ENCODE measurements around the gene HM13. TPM values are rescaled to one million over a fixed set of nuclear protein-coding genes. Genes with fewer than 3 reads are reported as not detected.

Gene HM13
- total and polyA plus RNA-seq, 2 of the 13 experiments (the other 11 are each of a cell fraction or from before 2014, with no cell fraction given) = 118 to 243 TPM

- TF ChIP-seq MLXIP (CRISPR knock-in tag; IDR thresholded peaks at IDR 0.05; ENCODE audit: borderline replicate concordance) = 0 out of 2 replicates have a peak, but pooled peaks have one; percentile 86
- no peak for TF ChIP-seq ELF4 (CRISPR knock-in tag; IDR thresholded peaks at IDR 0.05; ENCODE audit: borderline replicate concordance)
- TF ChIP-seq, protein P1, sequence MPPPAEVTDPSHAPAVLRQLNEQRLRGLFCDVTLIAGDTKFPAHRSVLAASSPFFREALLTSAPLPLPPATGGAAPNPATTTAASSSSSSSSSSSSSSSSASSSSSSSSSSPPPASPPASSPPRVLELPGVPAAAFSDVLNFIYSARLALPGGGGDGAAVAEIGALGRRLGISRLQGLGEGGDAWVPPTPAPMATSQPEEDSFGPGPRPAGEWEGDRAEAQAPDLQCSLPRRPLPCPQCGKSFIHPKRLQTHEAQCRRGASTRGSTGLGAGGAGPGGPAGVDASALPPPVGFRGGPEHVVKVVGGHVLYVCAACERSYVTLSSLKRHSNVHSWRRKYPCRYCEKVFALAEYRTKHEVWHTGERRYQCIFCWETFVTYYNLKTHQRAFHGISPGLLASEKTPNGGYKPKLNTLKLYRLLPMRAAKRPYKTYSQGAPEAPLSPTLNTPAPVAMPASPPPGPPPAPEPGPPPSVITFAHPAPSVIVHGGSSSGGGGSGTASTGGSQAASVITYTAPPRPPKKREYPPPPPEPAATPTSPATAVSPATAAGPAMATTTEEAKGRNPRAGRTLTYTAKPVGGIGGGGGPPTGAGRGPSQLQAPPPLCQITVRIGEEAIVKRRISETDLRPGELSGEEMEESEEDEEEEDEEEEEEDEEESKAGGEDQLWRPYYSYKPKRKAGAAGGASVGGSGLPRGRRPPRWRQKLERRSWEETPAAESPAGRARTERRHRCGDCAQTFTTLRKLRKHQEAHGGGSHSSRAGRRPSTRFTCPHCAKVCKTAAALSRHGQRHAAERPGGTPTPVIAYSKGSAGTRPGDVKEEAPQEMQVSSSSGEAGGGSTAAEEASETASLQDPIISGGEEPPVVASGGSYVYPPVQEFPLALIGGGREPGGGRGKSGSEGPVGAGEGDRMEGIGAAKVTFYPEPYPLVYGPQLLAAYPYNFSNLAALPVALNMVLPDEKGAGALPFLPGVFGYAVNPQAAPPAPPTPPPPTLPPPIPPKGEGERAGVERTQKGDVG (CRISPR knock-in tag; IDR thresholded peaks at IDR 0.05; ENCODE audit: borderline replicate concordance) = peak; percentile 96
- peak; percentile 73 for TF ChIP-seq NCOA2 (CRISPR knock-in tag; IDR thresholded peaks at IDR 0.05)
- 0 out of 2 replicates have a peak, but pooled peaks have one; percentile 40 for TF ChIP-seq ZNF772 (CRISPR knock-in tag; IDR thresholded peaks at IDR 0.05)
- no peak; the same call in 1 of the 2 replicates for TF ChIP-seq ZFP62 (CRISPR knock-in tag; IDR thresholded peaks at IDR 0.05)
- TF ChIP-seq, protein P2, sequence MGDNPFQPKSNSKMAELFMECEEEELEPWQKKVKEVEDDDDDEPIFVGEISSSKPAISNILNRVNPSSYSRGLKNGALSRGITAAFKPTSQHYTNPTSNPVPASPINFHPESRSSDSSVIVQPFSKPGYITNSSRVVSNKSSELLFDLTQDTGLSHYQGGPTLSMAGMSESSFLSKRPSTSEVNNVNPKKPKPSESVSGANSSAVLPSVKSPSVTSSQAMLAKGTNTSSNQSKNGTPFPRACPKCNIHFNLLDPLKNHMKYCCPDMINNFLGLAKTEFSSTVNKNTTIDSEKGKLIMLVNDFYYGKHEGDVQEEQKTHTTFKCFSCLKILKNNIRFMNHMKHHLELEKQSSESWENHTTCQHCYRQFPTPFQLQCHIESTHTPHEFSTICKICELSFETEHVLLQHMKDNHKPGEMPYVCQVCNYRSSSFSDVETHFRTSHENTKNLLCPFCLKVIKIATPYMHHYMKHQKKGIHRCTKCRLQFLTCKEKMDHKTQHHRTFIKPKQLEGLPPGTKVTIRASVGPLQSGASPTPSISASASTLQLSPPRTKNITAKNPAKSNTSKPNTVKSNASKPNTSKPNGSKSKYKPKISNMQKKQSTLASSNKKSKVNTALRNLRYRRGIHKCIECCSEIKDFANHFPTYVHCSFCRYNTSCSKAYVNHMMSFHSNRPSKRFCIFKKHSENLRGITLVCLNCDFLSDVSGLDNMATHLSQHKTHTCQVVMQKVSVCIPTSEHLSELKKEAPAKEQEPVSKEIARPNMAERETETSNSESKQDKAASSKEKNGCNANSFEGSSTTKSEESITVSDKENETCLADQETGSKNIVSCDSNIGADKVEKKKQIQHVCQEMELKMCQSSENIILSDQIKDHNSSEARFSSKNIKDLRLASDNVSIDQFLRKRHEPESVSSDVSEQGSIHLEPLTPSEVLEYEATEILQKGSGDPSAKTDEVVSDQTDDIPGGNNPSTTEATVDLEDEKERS (CRISPR knock-in tag; IDR thresholded peaks at IDR 0.05) = no peak
- peak; percentile 99 for TF ChIP-seq MED8 (CRISPR knock-in tag; IDR thresholded peaks at IDR 0.05; ENCODE audit: insufficient replicate concordance)
- TF ChIP-seq TMF1 (CRISPR knock-in tag; IDR thresholded peaks at IDR 0.05; ENCODE audit: low read depth) = peak; percentile 99
- peak; percentile 94 for TF ChIP-seq ZBTB42 (CRISPR knock-in tag; IDR thresholded peaks at IDR 0.05)
- TF ChIP-seq PCBP1 (IDR thresholded peaks at IDR 0.05; ENCODE audit: borderline replicate concordance, low read depth, low read length) = no peak
- TF ChIP-seq FOXC1 (CRISPR knock-in tag; IDR thresholded peaks at IDR 0.05; ENCODE audit: borderline replicate concordance) = no peak; the same call in 1 of the 2 replicates
- peak; percentile 87; the same call in 1 of the 2 replicates for TF ChIP-seq KLF12 (CRISPR knock-in tag; IDR thresholded peaks at IDR 0.05; ENCODE audit: borderline replicate concordance)
- TF ChIP-seq FOXO1 (CRISPR knock-in tag; IDR thresholded peaks at IDR 0.05) = no peak; the same call in none of the 2 replicates
- peak; percentile 56; the same call in 1 of the 2 replicates for TF ChIP-seq ZSCAN22 (CRISPR knock-in tag; IDR thresholded peaks at IDR 0.05)
- TF ChIP-seq ZNF724P (CRISPR knock-in tag; IDR thresholded peaks at IDR 0.05; ENCODE audit: borderline replicate concordance) = peak; percentile 97
- TF ChIP-seq CREB3 (CRISPR knock-in tag; IDR thresholded peaks at IDR 0.05) = peak; percentile 87
- peak; percentile 86 for TF ChIP-seq SP5 (CRISPR knock-in tag; IDR thresholded peaks at IDR 0.05; ENCODE audit: borderline replicate concordance, low read depth)
These were observed 91.0 kb downstream of the HM13 start, which contains the start of gene ID1 (continued) for GRCh38 chr20:31605031-31605901.

Measured in HepG2 (cell line).